Retina (tissue), 1 donor: ENCODE results near the gene CTPS1.

ENCODE experiments used
- DNase-seq: peaks from one replicate; pipeline ENCODE4 v3.0.0-alpha.2; 2016

CTPS1 gene

DNA sequence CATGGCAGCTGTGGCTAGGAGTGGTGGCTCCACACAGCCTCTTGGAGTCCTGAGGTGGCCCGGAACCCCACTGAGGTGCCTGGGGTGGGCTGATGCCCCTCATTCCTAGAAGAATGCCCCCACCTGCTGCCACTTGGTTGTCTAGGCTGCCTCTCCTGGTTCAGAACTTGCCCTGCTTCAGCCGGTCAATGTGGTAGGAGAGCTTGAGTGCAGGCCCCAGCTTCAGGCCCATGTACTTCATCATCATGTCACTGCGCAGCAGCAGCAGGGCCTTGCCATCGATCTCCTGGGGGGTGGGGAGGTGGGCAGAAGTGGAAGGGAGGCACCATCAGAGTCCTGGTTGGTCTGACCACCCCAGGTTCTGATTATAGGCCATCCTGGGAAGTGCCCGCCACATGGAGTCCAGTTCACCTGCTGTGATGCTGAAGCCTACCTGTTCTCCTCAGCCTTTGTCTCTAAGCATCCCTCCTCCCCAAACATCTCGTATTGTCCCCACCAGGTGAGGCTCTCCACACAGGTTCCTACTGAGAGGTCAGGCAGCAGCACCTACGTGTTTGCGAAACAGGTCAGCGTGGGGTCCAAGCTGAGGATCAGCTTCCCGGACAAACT lies 48.6 kb downstream of the CTPS1 start:
- DNase-seq, result no peak

DNA sequence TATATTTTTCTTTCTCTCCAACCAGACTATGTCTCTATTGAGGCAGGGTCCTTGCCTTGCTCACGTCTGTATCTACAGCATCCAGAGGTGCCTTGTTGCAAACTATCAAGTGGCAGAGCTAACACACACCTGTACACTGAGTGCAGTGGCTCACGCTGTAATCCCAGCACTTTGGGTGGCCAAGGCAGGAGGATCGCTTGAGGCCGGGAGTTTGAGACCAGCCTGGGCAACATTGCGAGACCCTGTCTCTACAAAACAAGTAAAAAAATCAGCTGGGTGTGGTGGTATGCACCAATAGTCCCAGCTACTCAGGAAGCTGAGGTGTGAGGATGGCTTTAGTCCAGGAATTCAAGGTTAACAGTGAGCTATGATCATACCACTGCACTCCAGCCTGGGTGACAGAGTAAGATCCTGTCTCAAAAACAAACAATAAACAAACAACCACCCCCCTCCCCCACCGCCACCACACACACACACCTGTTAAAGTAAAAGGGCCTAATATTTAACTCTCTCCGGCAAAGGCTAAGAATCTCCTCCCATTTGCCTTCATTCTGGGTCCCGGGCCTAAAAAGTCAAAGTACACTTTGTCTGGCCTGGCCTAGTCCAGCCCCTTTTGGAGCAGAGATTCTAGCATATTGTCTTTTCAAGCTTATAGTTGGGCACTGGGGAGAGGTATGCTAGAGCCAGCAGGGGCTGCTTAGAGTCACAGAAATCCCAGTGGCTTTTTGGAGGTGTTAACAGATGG lies 51.5 kb downstream of the CTPS1 start:
- DNase-seq, result no peak

DNA sequence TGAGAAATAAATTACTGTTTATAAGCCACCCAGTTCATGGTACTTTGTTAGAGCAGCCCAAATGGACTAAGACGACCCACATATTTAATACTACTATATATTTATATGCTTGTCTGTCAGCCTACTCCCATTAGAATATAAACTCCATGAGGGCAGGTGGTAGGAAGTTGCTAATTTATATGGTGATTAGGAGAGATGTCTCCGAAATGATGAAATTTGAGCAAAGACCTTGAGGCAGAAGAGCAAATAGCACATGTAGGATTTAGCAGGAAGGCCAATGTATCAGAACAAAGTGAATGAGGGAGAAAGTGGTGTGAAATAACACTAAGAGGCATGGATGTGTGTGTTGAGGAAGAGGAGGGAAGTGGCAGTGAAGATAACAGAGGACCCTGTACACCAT lies 52.7 kb downstream of the CTPS1 start:
- no peak for DNase-seq

DNA sequence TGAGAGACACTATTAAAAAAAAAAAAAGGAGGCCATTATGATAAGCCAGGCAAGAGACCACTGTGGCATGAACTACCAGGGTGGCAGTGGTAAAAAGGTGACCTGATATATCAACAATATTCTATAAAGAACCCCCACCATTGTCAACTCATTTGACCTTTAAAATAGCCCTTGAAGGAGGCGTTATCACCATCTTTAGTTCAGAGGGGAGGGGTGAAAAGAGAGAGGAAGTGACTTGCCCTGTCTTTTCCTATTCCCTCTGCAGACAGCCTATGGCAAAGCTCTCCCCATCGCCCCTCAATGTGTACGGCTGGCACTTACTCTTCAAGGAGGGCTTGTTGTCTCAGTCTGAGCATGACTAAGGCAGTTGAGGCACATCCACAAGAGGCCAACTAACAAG lies 53.8 kb downstream of the CTPS1 start:
- no peak for DNase-seq

DNA sequence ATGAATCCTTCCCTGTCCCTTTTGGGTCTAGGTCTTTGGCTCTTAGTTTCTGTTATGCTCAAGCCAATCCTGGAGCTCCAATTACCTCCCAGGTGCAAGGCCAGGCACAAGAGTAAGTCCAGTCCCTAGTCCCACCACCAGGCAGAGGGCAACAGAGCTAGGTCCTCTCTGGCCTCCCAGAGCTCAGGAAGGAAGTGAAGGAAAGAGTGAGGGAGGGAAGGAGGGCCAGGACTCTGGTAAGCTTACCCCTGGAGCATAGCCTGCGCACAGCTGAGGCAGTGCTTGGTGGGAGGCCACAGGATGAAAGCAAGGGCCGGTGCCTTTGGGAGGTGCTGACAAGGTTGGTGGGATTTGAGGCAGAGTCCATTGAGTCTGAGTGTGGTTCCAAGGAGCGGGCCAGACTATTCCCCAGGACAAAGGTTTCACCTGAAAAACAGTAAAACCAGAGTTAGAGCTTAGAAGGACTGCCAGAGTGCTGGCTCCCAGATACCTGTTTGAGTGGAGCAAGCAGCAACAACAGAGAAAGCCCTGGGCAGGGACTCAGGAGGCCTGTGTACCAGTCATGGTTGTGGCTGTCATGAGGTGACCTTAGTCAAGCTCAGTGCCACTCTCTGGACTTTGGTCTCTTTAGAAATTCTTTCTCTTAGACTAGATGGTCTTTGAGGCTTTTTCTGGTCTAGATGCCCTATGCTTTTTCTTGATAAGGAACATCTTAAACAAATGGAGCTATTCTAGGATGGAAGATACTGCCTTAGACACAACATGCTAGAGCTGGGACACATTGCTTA lies 57.8 kb downstream of the CTPS1 start:
- no peak for DNase-seq

DNA sequence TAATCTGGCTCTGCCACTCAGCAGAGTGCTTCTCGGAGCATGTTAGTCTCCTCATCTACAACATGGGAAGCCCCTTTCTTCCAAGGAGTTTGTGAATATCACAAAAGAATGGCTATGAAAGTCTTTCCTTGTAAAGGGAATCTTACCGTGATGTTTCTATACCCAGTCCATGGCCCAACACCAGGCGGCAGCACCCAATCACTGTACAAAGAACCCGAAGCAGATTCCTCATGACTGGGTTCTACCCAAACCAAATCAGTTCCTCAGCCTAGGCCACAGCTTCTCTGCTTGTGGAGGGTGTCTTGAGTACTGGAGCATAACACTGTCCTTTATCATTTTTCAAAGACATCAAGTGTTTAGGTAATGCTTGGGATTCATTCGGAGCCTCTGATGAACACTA lies 58.6 kb downstream of the CTPS1 start:
- no peak for DNase-seq

DNA sequence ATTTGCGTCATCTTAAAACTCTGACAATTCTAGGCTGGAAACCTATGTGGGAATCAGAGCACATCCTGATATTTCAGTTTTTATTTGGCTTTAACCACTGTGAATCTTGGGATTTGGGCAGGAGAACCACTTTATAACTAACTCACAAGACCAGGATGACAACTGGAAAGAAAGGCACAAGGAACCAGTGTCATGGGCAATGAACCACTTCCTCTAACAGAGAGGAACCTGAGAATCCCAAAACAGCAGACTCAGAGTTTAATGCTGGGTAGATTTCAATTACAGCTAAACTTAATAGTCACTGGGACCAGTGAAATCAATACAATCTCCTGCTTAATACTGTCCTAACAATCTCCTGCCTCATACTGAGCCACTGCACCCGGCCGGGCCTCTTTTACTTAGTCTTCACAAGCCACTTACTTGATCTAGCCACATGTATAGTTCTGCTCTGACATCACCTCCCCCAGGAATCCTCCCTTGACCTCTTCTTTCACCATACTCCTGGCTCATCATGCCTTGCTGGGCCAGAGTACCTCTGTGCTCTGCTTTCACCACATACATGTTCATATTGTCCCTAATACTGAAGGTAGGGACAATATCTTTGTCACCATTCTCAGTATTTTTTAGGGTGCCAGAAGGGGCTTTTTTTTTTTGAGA lies 62.2 kb downstream of the CTPS1 start:
- no peak for DNase-seq

DNA sequence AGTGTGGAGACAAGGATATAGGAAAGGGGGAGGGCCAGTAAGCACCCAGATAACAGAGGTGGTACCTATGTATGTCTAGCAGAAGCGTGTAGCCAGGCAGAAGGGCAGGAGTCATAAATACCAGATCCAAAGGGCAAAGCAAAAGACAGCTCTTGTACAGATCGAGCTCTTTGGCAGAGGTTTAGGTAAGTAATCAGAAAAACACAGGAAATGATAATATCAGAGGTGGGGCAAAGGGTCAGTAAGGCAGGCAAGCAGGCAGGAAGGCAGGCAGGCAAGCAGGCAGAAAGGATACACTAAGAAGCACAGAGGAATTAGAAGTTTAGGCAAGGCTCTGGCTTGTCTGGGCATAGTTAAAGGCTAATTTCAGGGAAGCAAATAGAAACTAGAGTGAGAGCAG lies 64.7 kb downstream of the CTPS1 start:
- no peak for DNase-seq

DNA sequence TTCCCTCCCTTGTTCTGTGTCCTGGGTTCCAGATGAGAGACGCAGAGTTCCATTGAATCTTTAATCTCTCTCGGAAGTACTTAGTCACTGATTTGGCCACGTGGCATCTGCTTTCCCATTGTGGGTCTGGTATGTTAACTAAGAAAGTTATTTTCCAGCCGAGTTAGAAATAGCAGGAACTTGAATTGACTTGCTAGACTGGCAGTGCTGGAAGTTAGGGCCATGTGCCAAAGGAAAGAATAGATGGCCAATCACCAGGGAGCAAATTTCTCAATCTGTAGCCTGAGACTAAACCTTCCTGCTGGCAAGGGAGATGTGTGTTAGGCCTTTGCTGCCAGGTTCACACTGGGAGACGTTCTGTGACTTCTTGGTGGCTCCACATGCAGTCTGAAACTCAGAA lies 66.2 kb downstream of the CTPS1 start:
- DNase-seq, result no peak

DNA sequence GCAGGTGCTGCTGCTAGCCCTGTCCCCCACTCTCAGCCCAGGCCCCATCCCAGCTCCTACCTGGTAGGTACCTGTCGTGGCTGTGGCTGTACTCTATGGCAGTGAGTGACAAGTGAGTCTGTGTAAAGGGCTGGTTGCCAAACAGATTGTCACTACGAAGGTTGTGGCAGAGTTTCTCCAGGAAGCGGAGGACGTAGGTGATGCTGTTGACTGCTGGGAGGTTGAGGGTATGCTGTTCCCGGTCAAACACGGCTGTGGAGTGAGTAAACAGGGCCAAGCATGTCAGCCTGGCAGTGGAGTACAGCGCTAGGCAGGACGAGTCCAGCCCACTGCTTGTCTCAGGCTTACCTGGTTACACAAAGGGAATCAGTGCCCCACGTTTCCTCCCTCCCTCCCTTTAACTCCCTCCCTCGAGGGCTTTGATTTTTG lies 66.9 kb downstream of the CTPS1 start:
- no peak for DNase-seq

DNA sequence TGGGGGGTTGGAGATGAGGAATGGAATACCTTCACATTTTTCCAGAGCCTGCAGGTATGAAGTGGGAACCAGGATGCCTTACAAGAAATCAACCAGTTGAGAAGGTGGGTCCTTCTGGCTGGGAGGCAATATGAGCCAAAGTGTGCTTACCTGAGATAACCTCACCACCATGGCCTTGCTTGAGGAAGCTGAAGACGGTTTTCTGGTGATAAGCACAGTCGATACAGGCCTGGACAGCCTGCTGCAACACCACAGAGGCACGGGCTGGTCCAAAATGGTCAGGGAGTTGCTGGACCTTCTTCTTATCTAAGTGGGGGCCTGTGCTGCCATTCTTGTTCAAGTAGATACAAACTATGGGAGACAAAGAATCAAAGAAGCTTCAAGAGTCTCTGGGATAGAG lies 69.0 kb downstream of the CTPS1 start:
- no peak for DNase-seq

DNA sequence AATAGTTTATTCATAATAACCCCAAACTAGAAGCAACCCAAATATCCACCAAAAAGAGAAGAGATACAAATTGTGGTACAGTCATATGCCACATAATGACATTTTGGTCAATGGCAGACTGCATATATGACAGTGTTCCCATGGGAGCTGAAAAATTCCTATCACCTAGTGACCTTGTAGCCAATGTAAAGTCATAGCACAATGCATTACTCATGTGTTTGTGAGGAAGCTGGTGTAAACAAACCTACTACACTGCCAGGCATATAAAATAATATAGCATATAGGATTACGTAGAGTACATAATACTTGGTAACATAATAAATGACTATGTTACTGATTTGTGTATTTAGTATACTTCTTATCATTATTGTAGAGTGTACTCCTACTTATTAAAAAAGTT lies 71.5 kb downstream of the CTPS1 start:
- no peak for DNase-seq

DNA sequence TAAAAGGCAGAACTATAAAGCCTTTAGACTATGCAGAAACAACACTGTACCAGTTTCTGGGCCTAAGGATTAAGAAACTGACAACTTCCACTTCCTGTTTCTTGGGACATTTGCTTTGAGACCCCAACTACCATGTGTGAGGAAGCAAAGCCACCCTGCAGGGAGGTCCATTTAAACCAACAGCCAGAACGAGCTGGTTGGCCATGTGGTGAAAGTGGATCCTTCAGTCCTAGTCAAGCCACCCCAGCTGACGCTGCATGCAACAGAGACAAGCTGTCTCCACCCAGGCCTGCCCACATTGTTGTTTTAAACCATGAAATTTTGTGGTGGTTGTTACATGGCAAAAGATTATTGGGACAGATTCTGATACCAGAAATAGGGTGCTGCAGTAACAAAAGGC lies 73.8 kb downstream of the CTPS1 start:
- DNase-seq, result no peak

DNA sequence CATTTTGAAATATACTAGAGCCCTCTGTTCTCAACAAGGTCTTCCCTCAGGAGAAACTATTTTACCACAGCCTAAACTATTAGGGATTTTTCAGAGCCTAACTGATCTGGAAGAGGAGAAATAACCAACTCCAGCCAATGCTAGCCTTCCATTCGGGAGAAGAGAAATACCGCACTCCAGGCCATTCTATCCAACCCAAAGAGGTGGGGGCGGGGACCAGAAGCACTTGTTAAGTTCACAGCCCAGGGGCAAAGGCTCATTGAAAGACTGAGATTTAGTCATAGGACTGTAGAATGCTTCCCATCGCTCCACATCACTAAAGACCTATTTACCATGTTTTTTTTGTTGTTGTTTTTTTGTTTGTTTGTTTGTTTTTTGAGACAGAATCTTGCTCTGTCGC lies 77.4 kb downstream of the CTPS1 start:
- DNase-seq, result no peak
